ENCODE data around the gene ELAPOR2. TPM values are rescaled to one million over a fixed set of nuclear protein-coding genes. Genes with fewer than 3 reads are reported as not detected.

ELAPOR2 gene
- total and polyA plus RNA-seq, 2 donors (not counting 1 experiment from before 2014, with no cell fraction given) = 7.0 to 8.3 TPM

- Mint-ChIP-seq H3K27ac (no peak overlapping the region), H3K4me1 (no peaks in the 10 kb centered on the region), H3K9me3 (ENCODE audit: insufficient read depth) (no peaks in the 10 kb centered on the region), H3K27me3 (no peaks in the 10 kb centered on the region), H3K4me3 (no peak overlapping the region)
- no peak for DNase-seq
- TF ChIP-seq EZH2 (IDR thresholded peaks at IDR 0.05; ENCODE audit: borderline replicate concordance, insufficient read depth, low read depth, low read length, poor library complexity, severe bottlenecking) (no peak), CTCF (IDR thresholded peaks at IDR 0.05) (no peak)
- Histone ChIP-seq H3K9ac (ENCODE audit: low read length) (no peak overlapping the region), H3K4me3 (ENCODE audit: control extremely low read depth in 1 of 5, extremely low read depth in 1 of 5, insufficient read depth in 1 of 5, low read depth in 2 of 5, low read length in 4 of 5) (no peak overlapping the region), H3K27ac (ENCODE audit: low read length in 2 of 2) (no peak overlapping the region), H3K9me3 (ENCODE audit: control extremely low read depth in 1 of 3, control insufficient read depth in 2 of 3, insufficient read depth in 1 of 3, low read length in 2 of 3) (no peaks in the 10 kb centered on the region), H3K27me3 (replicated peaks in 1 of 4; ENCODE audit: control extremely low read depth in 1 of 4, control insufficient read depth in 3 of 4, insufficient read depth in 4 of 4, low read length in 3 of 4) (no peaks in the 10 kb centered on the region), H3K79me2 (ENCODE audit: control insufficient read depth, insufficient read depth, low read length) (peaks cover 3% of the 10 kb centered on the region), H3K4me2 (replicated peaks; ENCODE audit: low read depth, low read length, poor library complexity, severe bottlenecking) (no peak overlapping the region), H3K4me1 (ENCODE audit: control insufficient read depth in 2 of 2, insufficient read depth in 2 of 2, low read length in 2 of 2) (no peaks in the 10 kb centered on the region), H3K36me3 (replicated peaks in 1 of 2; ENCODE audit: control extremely low read depth in 1 of 2, control insufficient read depth in 1 of 2, extremely low read depth in 1 of 2, insufficient read depth in 2 of 2, low read length in 1 of 2) (no peaks in the 10 kb centered on the region), H2AFZ (ENCODE audit: insufficient read depth, low read depth, low read length, poor library complexity, severe bottlenecking) (no peak overlapping the region), H4K20me1 (ENCODE audit: control insufficient read depth, insufficient read depth, low read length, poor library complexity, severe bottlenecking) (no peaks in the 10 kb centered on the region)
- ChIA-PET POLR2A (no interaction called here), CTCF (no interaction called here)
- no peak for ATAC-seq (ENCODE audit: low read depth)
- WGBS (ENCODE audit: insufficient coverage) = no CpG with 5 or more reads among the region's 3 CpGs
- intact Hi-C loops (cut with micrococcal nuclease) = no loop called here
Observed at GRCh38 chr7:87013136-87013839, 46.2 kb downstream of the ELAPOR2 start.

Other genes with a start within 250 kb of the ELAPOR2 start
- 235 and 264 TPM in 2 replicates for gene DMTF1, start 92.8 kb upstream of the ELAPOR2 start, total RNA-seq
- 139 and 159 TPM in 2 replicates for gene DMTF1, start 92.8 kb upstream of the ELAPOR2 start, polyA plus RNA-seq
- 164 and 171 TPM in 2 replicates for gene TMEM243, start 160.1 kb upstream of the ELAPOR2 start, total RNA-seq
- 161 and 203 TPM in 2 replicates for gene TMEM243, start 160.1 kb upstream of the ELAPOR2 start, polyA plus RNA-seq